ENCODE measurements around the gene FUT8.

Gene FUT8

GRCh38 chr14:65783576-65783975 is 371.0 kb downstream of the FUT8 start:
- DNase-seq = no peak

- DNase-seq = no peak
These were observed 372.0 kb downstream of the FUT8 start for GRCh38 chr14:65784574-65784973.

GRCh38 chr14:65787461-65787860 is 374.9 kb downstream of the FUT8 start:
- DNase-seq = no peak

GRCh38 chr14:65788876-65789275 is 376.3 kb downstream of the FUT8 start:
- DNase-seq = no peak

GRCh38 chr14:65789363-65789762 is 376.8 kb downstream of the FUT8 start:
- DNase-seq = no peak

- no peak for DNase-seq
These were observed 377.8 kb downstream of the FUT8 start for GRCh38 chr14:65790172-65790815.

- no peak for DNase-seq
These were observed 378.9 kb downstream of the FUT8 start for GRCh38 chr14:65791191-65791981.

- no peak for DNase-seq
These were observed 379.8 kb downstream of the FUT8 start for GRCh38 chr14:65792208-65792905.
